ENCODE measurements around the gene ARHGEF1. TPM values are rescaled to one million over a fixed set of nuclear protein-coding genes. Genes with fewer than 3 reads are reported as not detected.
A peak's percentile ranks its signal among the peaks of the same experiment; 100 is the strongest.

The ARHGEF1 gene
- total RNA-seq, 1 donor from 2014 or later: 10.9 TPM

- no peak overlapping the region for H3K27ac ChIP-seq
- TF ChIP-seq CTCF (IDR thresholded peaks at IDR 0.05) (no peak), EZH2phosphoT487 (IDR thresholded peaks at IDR 0.05) (no peak), EZH2 (IDR thresholded peaks at IDR 0.05) (no peak)
- no peaks in the 10 kb centered on the region for H4K20me1 ChIP-seq (ENCODE audit: low read depth)
- H3K4me3 ChIP-seq: no peak overlapping the region
- Mint-ChIP-seq H3K4me1 (no peaks in the 10 kb centered on the region), H3K27ac (peak overlapping the region; percentile 9), H3K36me3 (peaks cover 5% of the 10 kb centered on the region), H3K9me3 (no peaks in the 10 kb centered on the region), H3K27me3 (ENCODE audit: insufficient read depth, low read depth) (no peaks in the 10 kb centered on the region), H3K4me3 (no peak overlapping the region)
- H3K9ac ChIP-seq: no peak overlapping the region
- no peak for DNase-seq (ENCODE audit: low spot score)
- H3K27me3 ChIP-seq: no peaks in the 10 kb centered on the region
- no peaks in the 10 kb centered on the region for H3K9me3 ChIP-seq (ENCODE audit: low read depth)
- no peaks in the 10 kb centered on the region for H3K79me2 ChIP-seq (ENCODE audit: low read depth)
- no peaks in the 10 kb centered on the region for H3K4me1 ChIP-seq
- H2AFZ ChIP-seq (replicated peaks): no peak overlapping the region
- no peaks in the 10 kb centered on the region for H3K36me3 ChIP-seq
- H3K4me2 ChIP-seq: no peak overlapping the region
- no peaks in the 10 kb centered on the region for H3F3A ChIP-seq (ENCODE audit: low read depth)
Observed at GRCh38 chr19:41897820-41898219, 14.8 kb downstream of the ARHGEF1 start.

- H3K9me3 ChIP-seq (ENCODE audit: low read depth): no peaks in the 10 kb centered on the region
- H3K27me3 Mint-ChIP-seq (ENCODE audit: insufficient read depth, low read depth): no peaks in the 10 kb centered on the region
- H3K27ac ChIP-seq: no peak overlapping the region
- no peaks in the 10 kb centered on the region for H3K4me1 Mint-ChIP-seq
- H3K4me2 ChIP-seq: no peak overlapping the region
- H3K4me3 Mint-ChIP-seq: no peak overlapping the region
- no peaks in the 10 kb centered on the region for H3K4me1 ChIP-seq
- no peak overlapping the region for H3K27ac Mint-ChIP-seq
- no peak overlapping the region for H3K4me3 ChIP-seq
- H3F3A ChIP-seq (ENCODE audit: low read depth): no peaks in the 10 kb centered on the region
- H2AFZ ChIP-seq (replicated peaks): no peak overlapping the region
- DNase-seq (ENCODE audit: low spot score): no peak
- H3K9ac ChIP-seq: no peak overlapping the region
- peaks cover 3% of the 10 kb centered on the region for H3K36me3 Mint-ChIP-seq
- no peaks in the 10 kb centered on the region for H3K36me3 ChIP-seq
- TF ChIP-seq EZH2phosphoT487 (IDR thresholded peaks at IDR 0.05) (no peak), EZH2 (IDR thresholded peaks at IDR 0.05) (no peak), CTCF (IDR thresholded peaks at IDR 0.05) (no peak)
- H3K27me3 ChIP-seq: no peaks in the 10 kb centered on the region
- H4K20me1 ChIP-seq (ENCODE audit: low read depth): no peaks in the 10 kb centered on the region
- no peaks in the 10 kb centered on the region for H3K79me2 ChIP-seq (ENCODE audit: low read depth)
- no peaks in the 10 kb centered on the region for H3K9me3 Mint-ChIP-seq
Observed at GRCh38 chr19:41898235-41898634, 15.3 kb downstream of the ARHGEF1 start.

GRCh38 chr19:41901707-41902360, 18.9 kb downstream of the ARHGEF1 start:
- Histone ChIP-seq H3F3A (ENCODE audit: low read depth) (no peaks in the 10 kb centered on the region), H3K36me3 (no peaks in the 10 kb centered on the region), H3K9ac (no peak overlapping the region), H3K27ac (no peak overlapping the region), H3K4me1 (no peaks in the 10 kb centered on the region), H3K4me2 (no peak overlapping the region), H3K4me3 (no peak overlapping the region), H3K79me2 (ENCODE audit: low read depth) (no peaks in the 10 kb centered on the region), H3K27me3 (no peaks in the 10 kb centered on the region), H4K20me1 (ENCODE audit: low read depth) (no peaks in the 10 kb centered on the region), H3K9me3 (ENCODE audit: low read depth) (no peaks in the 10 kb centered on the region), H2AFZ (replicated peaks) (no peak overlapping the region)
- H3K9me3 Mint-ChIP-seq: no peaks in the 10 kb centered on the region
- no peak overlapping the region for H3K27ac Mint-ChIP-seq
- no peak overlapping the region for H3K4me3 Mint-ChIP-seq
- H3K27me3 Mint-ChIP-seq (ENCODE audit: insufficient read depth, low read depth): peaks cover 2% of the 10 kb centered on the region
- H3K4me1 Mint-ChIP-seq: no peaks in the 10 kb centered on the region
- H3K36me3 Mint-ChIP-seq: peaks cover 8% of the 10 kb centered on the region
- TF ChIP-seq CTCF (IDR thresholded peaks at IDR 0.05): no peak
- TF ChIP-seq EZH2 (IDR thresholded peaks at IDR 0.05): no peak
- TF ChIP-seq EZH2phosphoT487 (IDR thresholded peaks at IDR 0.05): no peak
- no peak for DNase-seq (ENCODE audit: low spot score)

Data from neural progenitor cell (in vitro differentiated cells).